PC-9 (cell line): ENCODE data around the gene FPGS. TPM values are rescaled to one million over a fixed set of nuclear protein-coding genes. Genes with fewer than 3 reads are reported as not detected.
"Not testable (repeated sequence)": the region's sequence is repeated elsewhere in the genome, so short reads cannot be mapped to it uniquely, and the experiment has no call there.

Experiments used
- BruUV-seq: library from RNA; stranded (reverse); fragments of 400-500 nt; replicated peaks from 2 replicates; lab custom pipeline; 2021; lab: Mats Ljungman, UMichigan
- CTCF ChIA-PET: fragments of 300-600 bp; sonication (Branson Sonifier 250); formaldehyde crosslinking; loops from one replicate; lab custom pipeline; 2022; ENCODE audit warnings: antibody characterized with exemption; lab: Charles Lee
- POLR2A ChIA-PET: fragments of 300-600 bp; sonication (Branson Sonifier 250); formaldehyde crosslinking; loops from one replicate; lab custom pipeline; 2022; ENCODE audit warnings: antibody characterized with exemption; ENCODE audit not compliant: unreplicated experiment; lab: Charles Lee
- DNase-seq, 2 experiments: peaks; one replicate each; pipeline versions ENCODE4 v3.0.0 to v3.0.0-alpha.2; 2015 to 2022; ENCODE audit warnings: mixed read lengths in 1 of 2
- H2AFZ ChIP-seq: fragments of 200-600 bp; sonication (generic); 2 replicates; pipeline ENCODE4 v1.8.1; 2017; ENCODE audit warnings: antibody characterized with exemption
- H3F3A ChIP-seq: fragments of 200-600 bp; sonication (generic); 2 replicates; pipeline ENCODE4 v1.8.1; 2017; ENCODE audit warnings: antibody characterized with exemption, mild to moderate bottlenecking, low read depth; ENCODE audit not compliant: insufficient read depth
- H3K27ac ChIP-seq: fragments of 200-600 bp; sonication (generic); 2 replicates; pipeline ENCODE4 v1.6.1; 2016; ENCODE audit warnings: mixed run types
- H3K27me3 ChIP-seq: fragments of 200-600 bp; sonication (generic); 2 replicates; pipeline ENCODE4 v1.6.1; 2016; ENCODE audit warnings: low read depth, mixed run types; ENCODE audit not compliant: insufficient read depth
- H3K36me3 ChIP-seq: fragments of 200-600 bp; sonication (generic); 2 replicates; pipeline ENCODE4 v1.6.1; 2016; ENCODE audit warnings: low read depth, mixed run types
- H3K4me1 ChIP-seq: fragments of 200-600 bp; sonication (generic); replicated peaks from 2 replicates; pipeline ENCODE4 v1.6.1; 2016; ENCODE audit warnings: mixed run types; ENCODE audit not compliant: insufficient read depth
- H3K4me2 ChIP-seq: fragments of 200-600 bp; sonication (generic); 2 replicates; pipeline ENCODE4 v1.6.1; 2017; ENCODE audit warnings: mixed run types
- H3K4me3 ChIP-seq: fragments of 200-600 bp; sonication (generic); 2 replicates; pipeline ENCODE4 v1.6.1; 2016; ENCODE audit warnings: mixed run types
- H3K79me2 ChIP-seq: fragments of 200-600 bp; sonication (generic); 2 replicates; pipeline ENCODE4 v1.6.1; 2017; ENCODE audit warnings: low read depth, mixed run types
- H3K9me2 ChIP-seq: fragments of 200-600 bp; sonication (generic); 2 replicates; pipeline ENCODE4 v1.8.1; 2017; ENCODE audit warnings: mild to moderate bottlenecking; ENCODE audit not compliant: insufficient read depth
- H3K9me3 ChIP-seq: fragments of 200-600 bp; sonication (generic); 2 replicates; pipeline ENCODE4 v1.8.1; 2016; ENCODE audit warnings: low read depth; ENCODE audit not compliant: insufficient read depth
- H4K20me1 ChIP-seq: fragments of 200-600 bp; sonication (generic); 2 replicates; pipeline ENCODE4 v1.8.1; 2017; ENCODE audit not compliant: insufficient read depth
- CTCF ChIP-seq: fragments of 200-600 bp; sonication (generic); conservative IDR thresholded peaks from 2 replicates; pipeline ENCODE4 v1.6.1; 2017; ENCODE audit warnings: mixed run types, antibody characterized with exemption, mild to moderate bottlenecking, moderate library complexity
- EZH2 ChIP-seq: fragments of 200-600 bp; sonication (generic); IDR thresholded peaks from 2 replicates; pipeline ENCODE4 v1.8.0; 2017; ENCODE audit warnings: antibody characterized with exemption, low read depth
- intact Hi-C: fragments of 100-400 bp; cut with micrococcal nuclease; formaldehyde crosslinking; loops from one replicate; pipeline ENCODE4 v1.10.0; 2022; ENCODE audit not compliant: unreplicated experiment
- total RNA-seq: library from RNA; stranded (reverse); gene quantifications from 2 replicates; pipeline ENCODE4 v1.2.3, GENCODE V29; 2021

FPGS gene
- total RNA-seq, 1 experiment from 2014 or later = 152 TPM

- CTCF ChIA-PET = interaction anchor here (0.6 kb wide), 1 partner anchor 31 kb away, joined by 6 read pairs; no protein-coding TSS in a partner anchor
- H3K79me2 ChIP-seq = no peaks in the 10 kb centered on the region
- intact Hi-C loops = no loop called here
Observed at GRCh38 chr9:127833555-127833954, 30.9 kb downstream of the FPGS start.

DNA sequence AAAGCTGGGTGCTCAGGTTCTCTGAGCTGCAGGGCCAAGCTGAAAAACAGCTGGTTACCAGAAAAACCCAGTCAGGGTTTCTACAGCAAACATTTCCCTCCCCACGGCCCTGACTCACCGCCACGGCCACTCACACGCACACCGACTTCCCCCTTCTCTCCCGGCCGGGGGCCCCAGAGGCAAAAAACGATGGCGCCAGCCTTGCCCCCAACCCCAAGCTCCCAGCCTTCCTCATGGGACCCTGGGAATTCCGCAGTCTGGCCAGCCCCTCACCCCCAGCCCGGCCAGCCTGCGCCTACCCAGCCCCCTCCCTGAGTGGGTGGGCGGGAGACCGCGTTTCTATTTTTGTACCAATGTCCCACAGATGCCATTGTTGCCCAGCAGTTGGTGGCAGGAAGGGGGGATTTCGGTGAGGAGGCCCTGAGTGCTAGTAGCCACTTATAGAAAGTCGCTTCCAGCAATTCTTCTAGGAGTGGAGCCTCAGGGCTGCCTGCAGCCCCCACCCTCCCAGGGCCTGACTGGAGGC, 33.4 kb downstream of the FPGS start:
- DNase-seq = no peak
- H3K4me1 ChIP-seq = peaks cover 25% of the 10 kb centered on the region

More at GRCh38 chr9:127833555-127833954, 30.9 kb downstream of the FPGS start:
- BruUV-seq = no TSS peak
- Histone ChIP-seq H3K9me3 (no peaks in the 10 kb centered on the region), H3K4me1 (peaks cover 11% of the 10 kb centered on the region), H2AFZ (no peak overlapping the region), H3K27me3 (no peaks in the 10 kb centered on the region), H3K9me2 (no peaks in the 10 kb centered on the region), H3K36me3 (no peaks in the 10 kb centered on the region), H4K20me1 (no peaks in the 10 kb centered on the region), H3K27ac (no peak overlapping the region), H3F3A (peaks cover 10% of the 10 kb centered on the region; the same call in 1 of the 2 replicates), H3K4me2 (no peak overlapping the region), H3K4me3 (no peak overlapping the region)
- DNase-seq = no peak
- POLR2A ChIA-PET = no interaction called here
- TF ChIP-seq CTCF (no peak), EZH2 (no peak)

DNA sequence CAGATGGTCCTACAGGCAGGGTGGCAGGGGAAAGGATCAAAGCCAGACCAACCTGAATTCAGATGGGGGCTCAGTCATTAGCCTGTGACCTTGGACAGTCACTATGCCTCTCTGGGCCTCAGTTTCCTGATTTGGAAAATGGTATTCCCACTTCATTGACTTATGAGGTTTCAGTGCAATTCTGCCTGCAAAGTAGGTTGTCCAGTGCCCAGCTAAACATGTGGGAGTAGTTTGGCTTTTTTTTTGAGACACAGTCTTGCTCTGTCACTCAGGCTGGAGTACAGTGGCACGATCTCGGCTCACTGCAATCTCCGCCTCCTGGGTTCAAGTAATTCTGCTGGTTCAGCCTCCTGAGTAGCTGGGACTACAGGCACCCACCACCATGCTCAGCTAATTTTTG, 33.9 kb downstream of the FPGS start:
- H3K9me2 ChIP-seq, H3K4me2 ChIP-seq, BruUV-seq, DNase-seq, POLR2A ChIA-PET, H3K27me3 ChIP-seq, CTCF ChIA-PET, H4K20me1 ChIP-seq, H3K27ac ChIP-seq, H3K79me2 ChIP-seq, H3K36me3 ChIP-seq, intact Hi-C loops, H2AFZ ChIP-seq, H3K9me3 ChIP-seq, H3K4me3 ChIP-seq: not testable (repeated sequence)
- peaks cover 25% of the 10 kb centered on the region for H3K4me1 ChIP-seq
- peaks cover 24% of the 10 kb centered on the region; the same call in 1 of the 2 replicates for H3F3A ChIP-seq

More for the DNA sequence above, 33.4 kb downstream of the FPGS start:
- Histone ChIP-seq H3K27me3 (no peaks in the 10 kb centered on the region), H3K79me2 (no peaks in the 10 kb centered on the region), H4K20me1 (no peaks in the 10 kb centered on the region), H3K36me3 (no peaks in the 10 kb centered on the region), H3K9me3 (no peaks in the 10 kb centered on the region), H3K4me3 (no peak overlapping the region), H2AFZ (no peak overlapping the region), H3F3A (peaks cover 24% of the 10 kb centered on the region; the same call in 1 of the 2 replicates), H3K9me2 (no peaks in the 10 kb centered on the region), H3K27ac (no peak overlapping the region), H3K4me2 (no peak overlapping the region)
- intact Hi-C loops = no loop called here
- POLR2A ChIA-PET = no interaction called here
- TF ChIP-seq EZH2 = no peak
- no peak for TF ChIP-seq CTCF
- CTCF ChIA-PET = no interaction called here
- no TSS peak for BruUV-seq
